Activated CD8-positive, alpha-beta memory T cell treated with anti-CD3 and anti-CD28 coated beads for 36 hours (primary cell): ENCODE measurements around the gene CFAP46. TPM values are rescaled to one million over a fixed set of nuclear protein-coding genes. Genes with fewer than 3 reads are reported as not detected.

Experiments used
- CTCF ChIA-PET: fragments of 350-600 bp; sonication (Branson Sonifier 250); formaldehyde crosslinking; loops from one replicate; lab custom pipeline; 2021; ENCODE audit warnings: antibody characterized with exemption; lab: Charles Lee
- POLR2A ChIA-PET: fragments of 350-600 bp; sonication (Branson Sonifier 250); formaldehyde crosslinking; loops from one replicate; lab custom pipeline; 2021; ENCODE audit warnings: antibody characterized with exemption; lab: Charles Lee
- total RNA-seq, 2 experiments: library from RNA; stranded (reverse); gene quantifications; one replicate each; pipeline ENCODE4 v1.2.3, GENCODE V29; 2021

Gene CFAP46
- total RNA-seq, 2 experiments from 2014 or later, result 0.19 TPM; not detected in 1

DNA sequence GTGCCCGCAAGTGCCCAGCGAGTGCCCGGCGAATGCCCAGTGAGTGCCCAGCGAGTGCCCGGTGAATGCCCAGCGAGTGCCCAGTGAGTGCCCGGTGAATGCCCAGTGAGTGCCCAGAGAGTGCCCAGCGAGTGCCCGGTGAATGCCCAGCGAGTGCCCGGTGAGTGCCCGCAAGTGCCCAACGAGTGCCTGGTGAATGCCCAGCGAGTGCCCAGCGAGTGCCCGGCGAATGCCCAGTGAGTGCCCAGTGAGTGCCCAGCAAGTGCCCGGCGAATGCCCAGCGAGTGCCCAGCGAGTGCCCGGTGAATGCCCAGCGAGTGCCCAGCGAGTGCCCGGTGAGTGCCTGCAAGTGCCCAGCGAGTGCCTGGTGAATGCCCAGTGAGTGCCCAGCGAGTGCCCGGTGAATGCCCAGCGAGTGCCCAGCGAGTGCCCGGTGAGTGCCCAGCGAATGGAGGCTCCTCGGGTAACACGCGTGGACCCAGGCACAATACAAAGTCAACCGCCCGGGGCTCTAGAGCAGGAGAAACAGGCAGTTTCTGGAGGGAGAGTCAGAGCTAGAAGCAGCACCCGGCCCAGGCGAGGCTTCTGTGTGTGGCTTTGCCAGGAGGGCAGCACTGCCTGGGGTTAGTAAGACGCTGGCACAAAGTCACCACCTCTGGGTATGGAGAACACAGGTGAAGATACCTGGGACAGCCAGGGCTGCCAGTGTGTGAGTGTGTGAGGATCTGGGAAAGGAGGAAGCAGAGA is 38.2 kb upstream of the CFAP46 start:
- POLR2A ChIA-PET, result no interaction called here
- CTCF ChIA-PET, result no interaction called here

DNA sequence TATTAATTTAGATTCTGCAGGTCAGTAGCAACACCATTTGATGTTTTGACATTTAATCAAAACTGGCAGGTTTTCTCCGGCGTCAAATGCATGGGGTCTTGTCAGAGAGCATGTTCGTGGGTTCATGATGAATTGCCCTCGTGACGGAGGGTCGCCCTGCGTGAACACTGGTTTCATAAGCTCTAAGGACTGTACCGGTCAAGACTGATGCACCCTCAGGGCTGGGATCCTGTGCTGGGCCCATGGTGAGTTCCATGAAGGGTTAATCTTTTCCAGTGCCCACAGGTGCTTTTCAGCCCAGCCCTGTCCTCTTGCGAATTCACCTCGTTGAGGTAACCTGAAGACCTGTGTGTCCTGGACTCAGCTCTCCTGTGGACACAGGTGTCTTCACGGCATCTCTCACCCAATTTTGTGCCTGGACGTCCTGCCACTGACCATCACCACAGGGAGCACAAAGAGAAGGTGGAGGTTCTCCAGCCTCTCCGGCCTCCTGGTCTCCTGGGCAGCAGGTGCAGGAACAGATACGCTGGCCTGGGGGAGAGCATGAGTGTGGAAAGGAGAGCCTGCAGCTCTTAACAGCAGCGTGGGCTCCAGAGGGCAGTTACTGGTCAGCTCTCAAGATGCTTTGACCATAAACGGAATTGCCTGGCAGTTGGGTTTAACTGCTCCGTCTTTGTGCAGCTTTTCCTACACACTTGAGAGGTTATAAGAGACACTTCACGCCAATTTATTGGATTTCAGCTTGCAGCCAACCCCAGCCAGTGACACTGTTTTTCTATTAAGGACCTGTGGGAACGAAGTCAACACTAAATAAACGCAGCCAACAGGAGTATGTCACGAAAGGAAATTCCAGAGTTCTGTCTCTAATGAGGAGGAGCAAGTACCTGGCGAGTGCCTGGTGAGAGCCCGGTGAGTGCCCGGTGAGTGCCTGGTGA is 37.4 kb upstream of the CFAP46 start:
- POLR2A ChIA-PET, result no interaction called here
- CTCF ChIA-PET, result no interaction called here

DNA sequence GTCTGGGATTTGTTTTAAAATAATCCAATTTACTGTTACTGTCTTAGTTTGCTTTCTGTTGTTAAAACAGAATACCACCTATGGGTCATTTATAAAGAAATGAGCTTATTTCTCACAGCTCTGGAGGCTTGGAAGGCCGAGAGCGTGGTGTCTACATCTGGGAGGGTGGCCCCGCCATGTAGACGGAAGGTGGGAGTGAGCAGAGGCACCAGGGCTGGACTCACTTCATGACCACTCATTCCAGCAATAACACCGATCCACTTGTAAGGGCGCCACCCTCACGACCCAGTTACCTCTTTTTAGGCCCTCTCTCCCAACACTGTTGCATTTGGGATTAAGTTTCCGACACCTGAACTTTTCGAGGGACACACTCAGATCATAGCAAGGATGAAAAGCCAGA is 36.2 kb upstream of the CFAP46 start:
- CTCF ChIA-PET, result no interaction called here
- POLR2A ChIA-PET, result no interaction called here

- POLR2A ChIA-PET, result no interaction called here
- CTCF ChIA-PET, result no interaction called here
Observed at GRCh38 chr10:132977807-132978206, 35.4 kb upstream of the CFAP46 start.

DNA sequence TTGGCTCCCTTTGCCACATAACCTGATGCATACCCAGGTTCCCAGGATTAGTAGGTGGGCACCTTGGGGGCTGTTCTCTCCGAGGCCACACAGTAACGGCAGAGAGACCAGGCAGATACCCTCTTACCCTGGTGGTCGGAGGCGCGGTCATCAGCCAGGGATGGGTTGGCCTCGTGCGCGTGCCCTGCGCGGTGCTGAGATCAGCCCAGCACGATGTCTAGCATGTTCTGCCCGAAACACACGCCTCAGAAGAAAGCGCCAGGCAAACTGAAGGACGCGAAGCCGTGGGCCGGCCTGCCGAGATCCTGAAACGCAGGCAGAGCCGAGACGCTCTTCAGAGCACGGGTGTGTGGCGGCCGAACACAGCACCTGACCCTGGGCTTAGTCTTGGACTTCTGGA is 34.7 kb upstream of the CFAP46 start:
- ChIA-PET POLR2A (no interaction called here), CTCF (no interaction called here)

DNA sequence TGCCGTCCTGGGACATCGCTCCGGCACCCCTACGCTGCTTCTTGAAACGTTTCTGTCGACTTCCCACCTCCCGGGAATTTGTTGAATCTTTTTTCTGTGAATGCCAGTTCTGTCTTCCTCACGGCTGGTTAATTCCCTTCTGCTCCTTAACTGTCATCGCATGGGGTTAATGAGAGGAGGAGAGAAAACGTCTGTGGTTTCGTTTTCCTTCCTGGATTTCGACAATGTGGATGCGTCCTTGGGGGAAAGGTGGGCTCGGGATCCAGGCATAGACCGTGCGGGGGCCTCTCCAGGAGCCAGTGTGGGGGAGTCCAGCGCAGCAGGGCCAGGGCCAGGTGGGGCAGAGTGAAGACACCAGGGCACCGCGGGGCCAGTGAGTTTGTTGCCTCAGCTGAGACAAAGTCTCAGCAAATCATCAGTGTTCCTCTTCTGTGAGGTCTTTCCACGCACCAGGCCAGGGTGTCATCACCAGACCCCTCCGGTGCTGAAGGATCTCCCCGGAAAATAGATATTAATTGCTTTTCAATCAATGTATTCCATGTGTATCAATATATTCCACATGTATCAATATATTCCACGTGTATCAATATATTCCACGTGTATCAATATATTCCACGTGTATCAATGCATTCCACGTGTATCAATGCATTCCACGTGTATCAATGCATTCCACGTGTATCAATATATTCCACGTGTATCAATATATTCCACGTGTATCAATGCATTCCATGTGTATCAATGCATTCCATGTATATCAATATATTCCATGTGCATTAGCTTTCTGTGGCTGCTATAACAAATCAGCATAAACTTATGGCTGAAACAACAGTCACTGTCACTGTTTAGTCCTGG is 33.7 kb upstream of the CFAP46 start:
- CTCF ChIA-PET, result no interaction called here
- POLR2A ChIA-PET, result no interaction called here

DNA sequence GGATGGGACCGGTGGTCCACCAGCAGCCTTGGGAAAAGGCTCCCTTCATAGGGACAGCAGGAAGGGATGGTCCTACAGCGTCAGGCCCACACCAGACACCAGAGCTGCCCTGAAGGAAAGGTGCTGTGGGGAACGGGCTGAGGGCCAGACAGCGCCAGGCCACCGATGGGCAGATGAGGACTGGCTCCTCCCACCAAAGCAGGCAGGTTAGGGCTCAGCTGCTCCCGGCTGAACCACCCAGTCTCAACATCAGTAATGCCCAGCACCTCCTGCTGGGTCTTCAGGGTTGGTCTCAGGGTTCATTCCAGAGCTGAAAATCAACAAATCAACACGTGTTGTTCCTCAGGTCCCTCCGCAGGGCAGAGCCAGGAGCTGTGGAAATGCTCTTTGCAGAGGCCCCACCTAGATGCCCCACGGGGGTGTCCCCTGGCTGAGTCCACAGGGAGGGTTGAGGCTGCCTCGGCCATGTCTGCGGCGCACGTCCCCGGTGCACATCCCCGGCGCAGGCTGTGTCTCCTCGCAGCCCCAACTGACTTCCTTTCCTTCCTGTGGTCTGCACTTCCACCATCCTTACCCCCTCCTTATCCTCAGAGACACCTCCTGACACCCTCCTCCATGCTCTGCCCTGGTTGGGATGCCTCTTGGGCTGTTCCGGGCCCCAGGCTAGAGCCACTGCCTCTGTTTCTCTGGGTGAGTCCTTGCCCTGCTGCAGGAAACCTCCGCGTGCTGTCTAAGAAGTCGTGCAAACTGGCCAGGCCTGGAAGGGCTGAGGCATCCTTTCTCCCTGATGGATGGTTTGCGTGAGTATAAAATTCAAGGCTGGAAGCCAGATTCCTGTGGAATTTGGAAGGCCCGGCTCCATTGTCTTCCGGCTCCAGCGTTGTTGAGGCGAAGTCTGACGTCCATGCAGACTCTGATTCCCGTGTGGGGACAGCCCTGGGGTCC is 32.8 kb upstream of the CFAP46 start:
- ChIA-PET CTCF (no interaction called here), POLR2A (no interaction called here)

GRCh38 chr10:132974249-132974796 is 32.0 kb upstream of the CFAP46 start:
- ChIA-PET CTCF (no interaction called here), POLR2A (no interaction called here)

GRCh38 chr10:132973903-132974241 is 31.5 kb upstream of the CFAP46 start:
- ChIA-PET POLR2A (no interaction called here), CTCF (no interaction called here)

DNA sequence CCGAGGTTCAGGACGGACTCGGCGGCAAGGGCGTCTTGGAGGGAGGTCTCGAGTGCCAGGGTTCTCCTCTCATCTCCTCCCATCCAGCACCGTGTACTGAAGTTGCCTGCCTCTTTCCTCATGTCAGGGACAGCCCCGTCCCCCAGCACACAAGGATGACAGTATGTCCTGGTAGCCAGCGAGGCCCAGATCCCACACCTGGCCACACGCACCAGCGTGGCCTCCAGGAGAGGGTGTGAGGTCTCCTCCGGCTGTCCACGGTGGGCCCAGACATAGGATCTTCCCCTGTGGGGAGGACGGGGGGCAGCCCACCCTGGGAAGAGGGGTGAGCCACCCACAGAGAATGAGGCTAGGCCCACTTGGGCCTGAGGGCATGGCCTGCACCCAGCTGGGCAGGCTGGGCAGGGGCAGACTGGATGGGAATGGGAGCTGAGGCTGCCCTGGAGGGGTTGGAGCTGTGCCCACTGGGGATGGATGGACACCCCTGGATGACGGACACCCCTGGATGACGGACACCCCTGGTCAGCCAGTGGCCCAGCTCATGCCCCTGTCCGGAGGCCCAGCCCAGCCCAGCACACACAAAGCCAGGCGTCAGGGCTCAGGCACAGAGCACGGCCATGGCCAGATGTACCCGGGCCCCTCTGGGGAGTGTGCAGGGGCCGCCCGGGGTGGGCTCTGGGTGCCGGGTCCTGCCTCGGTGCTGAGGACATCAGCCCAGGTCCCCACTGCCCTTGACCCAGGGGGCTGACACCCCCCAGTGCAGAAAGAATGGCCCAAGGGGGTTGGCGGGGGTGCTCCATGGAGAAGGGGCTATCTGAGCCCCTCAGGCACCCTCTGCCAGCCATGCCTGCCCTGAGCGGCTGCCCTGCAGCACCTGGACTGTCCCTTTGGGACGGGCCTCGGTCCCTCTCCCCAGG is 30.9 kb upstream of the CFAP46 start:
- ChIA-PET CTCF (no interaction called here), POLR2A (no interaction called here)

DNA sequence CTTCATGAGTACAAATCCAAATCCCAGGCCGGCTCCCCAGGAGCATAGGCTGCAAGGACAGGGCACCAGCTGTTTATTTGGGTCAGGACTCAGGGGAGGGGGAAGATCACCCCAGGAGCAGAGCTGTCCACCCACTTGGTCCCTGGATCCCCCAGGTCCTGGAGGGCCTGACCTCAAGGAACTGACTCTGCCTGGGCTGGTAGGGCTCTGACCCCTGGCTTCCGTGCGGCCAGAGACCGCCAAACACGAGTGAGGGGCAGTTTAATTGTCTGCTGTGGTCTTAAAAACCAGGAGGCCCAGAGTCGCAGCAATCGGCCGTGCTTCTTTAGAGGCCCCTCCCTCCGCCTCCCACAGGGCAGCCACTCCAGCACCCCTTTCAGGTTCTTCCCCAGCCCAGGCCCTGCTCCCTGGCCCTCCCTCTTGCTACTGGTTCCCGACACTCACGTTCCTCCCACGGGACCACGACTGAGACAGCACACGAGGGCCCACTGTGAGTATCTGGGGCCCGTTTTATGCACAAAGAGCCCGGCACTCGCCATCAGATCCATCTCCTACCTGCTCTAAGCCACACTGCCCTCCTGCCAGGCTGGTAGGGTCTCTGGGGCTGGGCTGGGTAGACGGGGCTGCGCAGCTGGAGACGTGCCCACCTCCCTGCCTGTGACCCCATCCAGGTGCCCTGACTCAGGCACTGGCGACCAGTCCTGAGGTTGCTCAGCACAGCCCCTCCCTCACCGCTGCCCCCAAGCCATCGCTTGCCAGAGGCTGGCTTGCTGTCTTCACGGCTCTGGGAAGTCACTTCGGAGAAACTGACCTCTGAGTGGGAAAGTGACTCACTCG is 30.0 kb upstream of the CFAP46 start:
- ChIA-PET CTCF (no interaction called here), POLR2A (no interaction called here)

DNA sequence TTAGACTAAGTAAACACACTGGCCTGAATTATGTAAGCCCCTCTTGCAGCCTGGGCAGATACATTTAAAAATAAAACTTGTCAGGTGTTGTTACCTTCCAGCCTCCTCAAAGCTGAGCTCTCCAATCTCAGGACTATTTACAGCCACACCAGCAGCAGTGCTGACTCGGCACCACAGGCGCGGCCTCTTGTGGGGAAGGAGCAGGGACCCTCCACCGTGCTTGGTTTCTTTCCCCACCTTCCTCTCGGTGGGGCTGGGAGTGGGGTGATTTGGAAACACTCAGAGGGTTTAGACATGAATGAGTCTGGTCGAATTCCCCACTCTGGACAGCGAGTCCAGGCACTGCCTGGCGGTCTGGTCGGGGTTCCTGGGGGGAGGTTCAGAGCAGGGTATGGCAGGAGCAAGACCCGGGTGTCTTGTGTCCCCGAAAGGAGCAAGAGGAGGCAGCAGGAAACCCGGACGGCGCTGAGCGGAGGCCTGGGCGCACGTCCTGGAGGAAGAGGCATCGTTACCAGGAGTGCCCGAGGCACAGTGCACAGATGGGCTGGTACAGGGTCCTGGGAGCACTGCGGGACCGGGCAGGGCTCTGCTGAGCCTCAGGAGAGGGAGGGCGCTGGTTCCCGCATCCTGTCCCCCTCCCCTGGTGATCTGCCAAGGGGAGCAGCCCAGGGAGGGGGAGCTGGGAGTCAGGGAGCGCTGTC is 29.2 kb upstream of the CFAP46 start:
- POLR2A ChIA-PET, result no interaction called here
- CTCF ChIA-PET, result no interaction called here

GRCh38 chr10:132970641-132971438 is 28.5 kb upstream of the CFAP46 start:
- ChIA-PET CTCF (no interaction called here), POLR2A (no interaction called here)

GRCh38 chr10:132967540-132967939 is 25.2 kb upstream of the CFAP46 start:
- POLR2A ChIA-PET, result no interaction called here
- CTCF ChIA-PET, result no interaction called here

- CTCF ChIA-PET, result no interaction called here
- POLR2A ChIA-PET, result no interaction called here
Observed at GRCh38 chr10:132965411-132966057, 23.2 kb upstream of the CFAP46 start.
